WERI-Rb-1 (cell line): Measurements from ENCODE around the gene GATB.

Experiments
- DNase-seq: peaks from one replicate; pipeline ENCODE4 v3.0.0-alpha.2; 2020
- H3K27ac ChIP-seq: fragments of 250-450 bp; sonication (Bioruptor Pico); 2 replicates; pipeline ENCODE4 v1.5.1; 2020; ENCODE audit warnings: mild to moderate bottlenecking, moderate library complexity
- H3K27me3 ChIP-seq: fragments of 250-450 bp; sonication (Bioruptor Pico); 2 replicates; pipeline ENCODE4 v1.5.1; 2021; ENCODE audit warnings: mild to moderate bottlenecking, low read depth, moderate library complexity; ENCODE audit not compliant: insufficient read depth, severe bottlenecking
- H3K36me3 ChIP-seq: fragments of 250-450 bp; sonication (Bioruptor Pico); 2 replicates; pipeline ENCODE4 v1.5.1; 2020; ENCODE audit warnings: mild to moderate bottlenecking, moderate library complexity
- H3K4me3 ChIP-seq: 2 replicates; pipeline ENCODE4 v1.5.1; 2011; ENCODE audit warnings: low read depth, mild to moderate bottlenecking, control low read depth, low read length
- H3K9me3 ChIP-seq: fragments of 250-450 bp; sonication (Bioruptor Pico); 2 replicates; pipeline ENCODE4 v1.5.1; 2021; ENCODE audit warnings: mild to moderate bottlenecking, moderate library complexity; ENCODE audit not compliant: severe bottlenecking
- CTCF ChIP-seq: IDR thresholded peaks from 2 replicates; pipeline ENCODE4 v1.5.1; 2011; ENCODE audit warnings: low read depth, mild to moderate bottlenecking, control low read depth, inconsistent platforms, low read length

The GATB gene

DNA sequence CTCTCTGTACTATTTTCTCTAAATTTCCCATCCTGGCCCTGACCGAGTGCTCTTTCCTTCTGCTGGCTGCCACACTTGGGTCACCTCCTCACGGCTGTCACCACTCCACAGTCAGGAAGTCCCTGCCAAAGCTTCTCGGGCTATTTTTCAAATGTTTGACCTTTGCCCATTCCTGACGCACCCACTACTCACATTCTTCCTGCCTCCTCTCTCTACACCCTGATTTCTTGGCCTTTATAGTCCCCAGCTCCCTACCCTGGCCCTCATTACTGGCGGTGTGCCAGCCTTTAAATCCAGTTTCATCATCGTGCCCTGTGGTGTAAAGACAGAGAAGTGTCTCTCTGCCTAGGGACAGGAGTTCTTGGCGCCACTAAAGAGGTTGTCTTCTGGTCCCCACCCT lies 46.4 kb upstream of the GATB start:
- Histone ChIP-seq H3K27me3 (peaks cover 50% of the 10 kb centered on the region), H3K9me3 (no peaks in the 10 kb centered on the region), H3K4me3 (no peak overlapping the region), H3K27ac (no peak overlapping the region), H3K36me3 (no peaks in the 10 kb centered on the region)
- DNase-seq = no peak
- TF ChIP-seq CTCF = no peak

- H3K27ac ChIP-seq = no peak overlapping the region
- H3K9me3 ChIP-seq = no peaks in the 10 kb centered on the region
- no peak for TF ChIP-seq CTCF
- no peak for DNase-seq
- peaks cover 50% of the 10 kb centered on the region for H3K27me3 ChIP-seq
- no peak overlapping the region for H3K4me3 ChIP-seq
- no peaks in the 10 kb centered on the region for H3K36me3 ChIP-seq
Measured at GRCh38 chr4:151806511-151806927, 45.7 kb upstream of the GATB start.

DNA sequence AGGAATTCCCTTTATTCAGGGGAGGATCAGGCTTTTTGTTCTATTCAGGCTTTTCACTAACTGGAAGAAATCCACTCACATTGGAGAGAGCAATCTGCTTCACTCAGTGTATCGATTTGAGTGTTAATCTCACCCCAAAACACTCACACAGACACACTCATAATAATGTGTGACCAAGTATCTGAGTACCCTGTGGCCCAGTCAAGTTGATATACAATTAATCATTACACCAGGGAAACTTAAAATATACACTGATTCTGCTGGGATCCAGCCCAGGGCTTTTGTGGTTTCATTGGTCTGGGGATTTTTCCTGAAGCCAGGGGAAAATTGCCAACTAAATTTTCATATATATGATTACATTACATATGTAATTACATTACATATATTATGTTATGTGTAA lies 44.0 kb upstream of the GATB start:
- Histone ChIP-seq H3K36me3 (no peaks in the 10 kb centered on the region), H3K4me3 (no peak overlapping the region), H3K27me3 (peaks cover 35% of the 10 kb centered on the region), H3K27ac (no peak overlapping the region), H3K9me3 (no peaks in the 10 kb centered on the region)
- no peak for TF ChIP-seq CTCF
- DNase-seq = no peak

GRCh38 chr4:151804086-151804630 lies 43.4 kb upstream of the GATB start:
- no peak for TF ChIP-seq CTCF
- Histone ChIP-seq H3K27ac (no peak overlapping the region), H3K27me3 (peaks cover 28% of the 10 kb centered on the region), H3K36me3 (no peaks in the 10 kb centered on the region), H3K4me3 (no peak overlapping the region), H3K9me3 (no peaks in the 10 kb centered on the region)
- no peak for DNase-seq

GRCh38 chr4:151803246-151803645 lies 42.4 kb upstream of the GATB start:
- peaks cover 27% of the 10 kb centered on the region for H3K27me3 ChIP-seq
- TF ChIP-seq CTCF = no peak

More at GRCh38 chr4:151803246-151803645, 42.4 kb upstream of the GATB start:
- Histone ChIP-seq H3K27ac (no peak overlapping the region), H3K4me3 (no peak overlapping the region), H3K36me3 (no peaks in the 10 kb centered on the region), H3K9me3 (no peaks in the 10 kb centered on the region)
- no peak for DNase-seq
